ENCODE measurements around the gene EPHB2.
"Not testable (repeated sequence)": the region's sequence is repeated elsewhere in the genome, so short reads cannot be mapped to it uniquely, and the experiment has no call there.

EPHB2 gene

GRCh38 chr1:22833699-22834098 lies 123.1 kb downstream of the EPHB2 start:
- H3F3A ChIP-seq (ENCODE audit: low read depth), result no peaks in the 10 kb centered on the region
- H3K4me2 ChIP-seq (ENCODE audit: low read depth, low read length, poor library complexity, severe bottlenecking), result no peak overlapping the region
- no peak for TF ChIP-seq CTCF (conservative IDR thresholded peaks at IDR 0.05; ENCODE audit: low read length)
- TF ChIP-seq EZH2phosphoT487 (IDR thresholded peaks at IDR 0.05; ENCODE audit: borderline replicate concordance), result no peak
- no peak overlapping the region for H3K4me3 ChIP-seq (ENCODE audit: low read length, poor library complexity, severe bottlenecking)
- no peaks in the 10 kb centered on the region for H3K4me1 ChIP-seq (ENCODE audit: insufficient read depth, low read length, poor library complexity, severe bottlenecking)
- H2AFZ ChIP-seq (ENCODE audit: low read length), result no peak overlapping the region
- no peak overlapping the region for H3K9ac ChIP-seq (ENCODE audit: low read depth, low read length, poor library complexity, severe bottlenecking)
- no peaks in the 10 kb centered on the region for H3K9me2 ChIP-seq (replicated peaks; ENCODE audit: low read depth, low read length)
- no peaks in the 10 kb centered on the region for H3K79me2 ChIP-seq (ENCODE audit: insufficient read depth, low read length)
- H3K9me3 ChIP-seq (ENCODE audit: insufficient read depth, low read depth, low read length), result no peaks in the 10 kb centered on the region
- H3K27me3 ChIP-seq (ENCODE audit: insufficient read depth, low read length, poor library complexity, severe bottlenecking), result no peaks in the 10 kb centered on the region
- H4K20me1 ChIP-seq (ENCODE audit: insufficient read depth, low read length, poor library complexity, severe bottlenecking), result no peaks in the 10 kb centered on the region
- no peaks in the 10 kb centered on the region for H3K36me3 ChIP-seq (ENCODE audit: insufficient read depth, low read length)

GRCh38 chr1:22834420-22834819 lies 123.8 kb downstream of the EPHB2 start:
- H3K4me3 ChIP-seq (ENCODE audit: low read length, poor library complexity, severe bottlenecking); H2AFZ ChIP-seq (ENCODE audit: low read length); H4K20me1 ChIP-seq (ENCODE audit: insufficient read depth, low read length, poor library complexity, severe bottlenecking); H3K9me3 ChIP-seq (ENCODE audit: insufficient read depth, low read depth, low read length); H3K27me3 ChIP-seq (ENCODE audit: insufficient read depth, low read length, poor library complexity, severe bottlenecking); H3K9me2 ChIP-seq (replicated peaks; ENCODE audit: low read depth, low read length); H3F3A ChIP-seq (ENCODE audit: low read depth); H3K9ac ChIP-seq (ENCODE audit: low read depth, low read length, poor library complexity, severe bottlenecking); H3K4me1 ChIP-seq (ENCODE audit: insufficient read depth, low read length, poor library complexity, severe bottlenecking); H3K79me2 ChIP-seq (ENCODE audit: insufficient read depth, low read length); H3K4me2 ChIP-seq (ENCODE audit: low read depth, low read length, poor library complexity, severe bottlenecking); H3K36me3 ChIP-seq (ENCODE audit: insufficient read depth, low read length): not testable (repeated sequence)

GRCh38 chr1:22835636-22836319 lies 125.1 kb downstream of the EPHB2 start:
- H3K27me3 ChIP-seq (ENCODE audit: insufficient read depth, low read length, poor library complexity, severe bottlenecking), result no peaks in the 10 kb centered on the region

More at GRCh38 chr1:22835636-22836319, 125.1 kb downstream of the EPHB2 start:
- no peaks in the 10 kb centered on the region for H4K20me1 ChIP-seq (ENCODE audit: insufficient read depth, low read length, poor library complexity, severe bottlenecking)
- no peak overlapping the region for H3K4me2 ChIP-seq (ENCODE audit: low read depth, low read length, poor library complexity, severe bottlenecking)
- H3K9me3 ChIP-seq (ENCODE audit: insufficient read depth, low read depth, low read length), result no peaks in the 10 kb centered on the region
- H2AFZ ChIP-seq (ENCODE audit: low read length), result no peak overlapping the region
- H3K9me2 ChIP-seq (replicated peaks; ENCODE audit: low read depth, low read length), result no peaks in the 10 kb centered on the region
- H3K36me3 ChIP-seq (ENCODE audit: insufficient read depth, low read length), result no peaks in the 10 kb centered on the region
- H3K4me1 ChIP-seq (ENCODE audit: insufficient read depth, low read length, poor library complexity, severe bottlenecking), result no peaks in the 10 kb centered on the region
- H3K9ac ChIP-seq (ENCODE audit: low read depth, low read length, poor library complexity, severe bottlenecking), result no peak overlapping the region
- no peaks in the 10 kb centered on the region for H3K79me2 ChIP-seq (ENCODE audit: insufficient read depth, low read length)
- no peaks in the 10 kb centered on the region for H3F3A ChIP-seq (ENCODE audit: low read depth)
- no peak overlapping the region for H3K4me3 ChIP-seq (ENCODE audit: low read length, poor library complexity, severe bottlenecking)
- TF ChIP-seq EZH2phosphoT487 (IDR thresholded peaks at IDR 0.05; ENCODE audit: borderline replicate concordance) (no peak), CTCF (conservative IDR thresholded peaks at IDR 0.05; ENCODE audit: low read length) (no peak)

Data from Loucy (cell line).